Stimulated activated CD4-positive, alpha-beta T cell treated with anti-CD3 and anti-CD28 coated beads, TNF-alpha, amount 100 ng/mL, for 1 hour (primary cell): ENCODE measurements around the gene INPP4B.
"Not testable (repeated sequence)": the region's sequence is repeated elsewhere in the genome, so short reads cannot be mapped to it uniquely, and the experiment has no call there.

Source experiments
- DNase-seq, 3 donors: peaks; one replicate each; pipeline ENCODE4 v3.0.0-alpha.2; 2020; ENCODE audit warnings: low read depth in 3 of 3, low spot score in 1 of 3

The INPP4B gene

DNA sequence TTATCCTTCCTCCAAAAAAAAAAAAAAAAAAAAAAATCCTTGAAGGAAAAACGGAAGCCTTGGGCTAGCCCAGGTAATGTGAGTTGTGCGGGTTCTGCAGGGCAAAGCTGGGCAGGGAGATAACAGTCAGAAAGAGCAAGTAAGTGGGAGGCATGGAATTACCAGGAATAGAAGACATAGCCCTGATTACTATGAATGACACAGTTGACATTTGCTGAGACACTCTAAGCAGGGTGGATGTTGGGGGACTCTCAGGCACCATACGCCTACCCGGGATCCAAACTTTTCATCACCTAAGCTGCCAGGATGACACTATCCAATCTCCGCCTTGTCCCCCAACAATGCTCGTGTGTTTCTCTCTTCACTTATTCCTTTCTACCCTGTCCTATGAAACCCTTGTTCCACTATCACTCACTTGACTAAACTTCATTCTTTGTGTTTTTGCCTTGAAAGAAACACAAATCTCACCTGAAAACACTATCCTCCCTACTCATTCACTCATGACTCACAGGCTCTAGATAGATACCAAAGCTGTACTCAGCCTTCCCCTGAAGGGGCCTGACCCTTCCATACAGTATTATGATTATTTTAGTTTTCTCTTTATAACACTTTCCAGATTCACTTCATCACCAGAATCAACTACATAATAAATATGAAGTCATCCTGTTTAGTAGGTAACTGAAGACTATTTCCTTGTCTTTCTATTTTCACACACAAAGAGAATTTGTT is 158.4 kb downstream of the INPP4B start:
- DNase-seq: no peak

- DNase-seq: no peak
Measured at GRCh38 chr4:142686081-142686480, 160.0 kb downstream of the INPP4B start.

- no peak for DNase-seq
Measured at GRCh38 chr4:142683997-142684396, 162.1 kb downstream of the INPP4B start.

GRCh38 chr4:142683503-142683902 is 162.6 kb downstream of the INPP4B start:
- no peak for DNase-seq

- DNase-seq: no peak
Measured at GRCh38 chr4:142671516-142671915, 174.6 kb downstream of the INPP4B start.

DNA sequence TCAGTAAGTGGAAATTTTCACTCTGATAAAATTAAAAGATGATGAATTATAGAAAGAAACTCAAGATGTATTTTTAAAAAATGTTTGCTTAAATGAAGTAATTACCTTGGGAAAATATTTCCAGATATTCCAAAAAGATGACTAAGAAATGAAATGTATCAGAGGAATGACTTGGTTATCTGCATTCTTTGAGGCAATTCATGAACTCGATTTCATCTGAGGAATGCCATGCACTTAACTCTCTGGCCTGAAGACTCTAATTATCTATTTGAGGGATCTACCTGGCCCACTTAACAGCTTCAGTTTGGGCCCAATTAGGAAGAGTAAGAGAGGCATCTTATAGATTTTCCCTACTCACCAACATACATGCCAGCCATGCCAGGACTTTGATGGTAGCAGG is 182.3 kb downstream of the INPP4B start:
- no peak for DNase-seq

DNA sequence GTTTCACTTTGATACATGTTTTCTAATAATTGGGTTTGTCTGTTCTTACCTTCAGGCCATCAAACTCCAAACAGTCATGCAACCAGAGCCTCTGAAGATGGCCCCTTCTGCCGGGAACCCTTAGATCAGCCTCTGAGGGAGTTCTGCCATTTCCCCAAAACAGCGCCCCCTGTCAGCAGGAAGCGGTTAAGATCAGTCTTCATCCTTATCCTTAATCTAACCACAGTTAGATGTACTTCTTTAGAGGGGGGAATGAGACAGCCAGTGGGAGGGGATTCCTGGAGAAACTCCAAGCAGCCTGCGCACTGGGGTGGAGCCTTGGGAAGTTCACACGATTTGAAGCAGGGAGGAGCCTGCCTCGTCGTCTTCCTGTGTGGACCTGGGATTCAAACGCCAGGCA is 185.4 kb downstream of the INPP4B start:
- DNase-seq: no peak

DNA sequence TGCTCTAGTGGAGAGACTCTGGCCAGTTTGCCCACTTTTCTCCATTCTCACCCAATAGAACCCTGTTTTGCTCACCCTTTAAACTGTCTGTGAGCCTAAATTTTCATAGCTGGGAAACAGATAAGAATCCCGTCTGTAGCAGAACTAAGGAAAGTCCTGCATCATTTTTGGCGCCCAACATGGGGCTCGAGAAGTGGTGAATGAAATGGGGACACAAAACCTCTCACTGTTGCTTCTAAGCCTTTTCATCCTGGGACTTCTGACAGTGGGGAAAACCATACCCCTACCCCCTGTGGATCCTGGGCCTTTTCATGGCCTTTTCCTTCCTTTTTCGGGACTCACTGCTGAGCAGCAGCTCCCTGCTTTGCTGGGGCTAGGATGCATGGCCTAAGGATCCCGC is 189.9 kb downstream of the INPP4B start:
- peak in 1 of 3 donors; percentile 14 for DNase-seq

DNA sequence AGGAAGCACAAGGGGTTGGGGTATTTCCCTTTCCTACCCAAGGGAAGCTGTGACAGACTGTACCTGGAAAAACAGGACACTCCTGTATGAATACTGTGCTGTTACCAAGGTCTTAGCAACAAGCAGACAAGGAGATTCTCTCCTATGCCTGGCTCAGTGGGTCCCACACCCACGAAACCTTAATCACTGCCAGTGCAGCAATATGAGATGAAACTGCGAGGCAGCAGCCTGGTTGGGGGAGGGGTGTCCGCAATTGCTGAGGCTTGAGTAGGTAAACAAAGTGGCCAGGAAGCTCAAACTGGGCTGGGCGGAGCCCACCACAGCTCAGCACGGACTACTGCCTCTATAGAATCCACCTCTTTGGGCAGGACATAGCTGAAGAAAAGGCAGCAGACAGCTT is 197.7 kb downstream of the INPP4B start:
- DNase-seq: no peak

DNA sequence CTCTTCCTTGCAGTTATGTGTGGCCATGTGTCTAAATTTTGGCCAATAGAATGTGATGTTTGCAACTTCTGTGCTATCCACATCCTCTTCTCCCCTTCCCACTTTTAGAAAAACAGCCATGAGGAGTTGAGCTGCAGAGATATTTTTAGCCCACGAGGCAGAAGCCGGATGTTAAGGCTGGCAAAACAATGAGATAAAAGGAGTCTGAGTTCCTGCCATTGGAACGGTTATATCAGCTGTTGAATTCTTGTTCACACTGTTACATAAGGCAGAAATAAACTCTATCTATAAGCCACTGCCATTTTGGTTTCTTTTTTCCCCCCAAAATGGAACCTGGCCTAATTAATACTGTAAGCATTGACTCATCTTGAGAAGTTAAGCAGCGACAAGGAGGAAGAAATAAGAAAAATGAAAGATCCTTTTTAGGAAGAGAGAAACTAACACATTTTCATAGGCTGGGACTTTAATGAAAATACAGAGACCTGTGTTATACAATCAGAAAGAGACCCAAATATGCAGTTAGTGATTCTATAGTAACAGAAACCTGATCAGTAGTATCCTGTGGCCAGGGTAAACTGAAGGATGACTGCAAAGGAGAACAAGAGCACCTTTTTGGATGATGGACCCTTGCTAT is 200.5 kb downstream of the INPP4B start:
- no peak for DNase-seq

GRCh38 chr4:142644628-142645027 is 201.5 kb downstream of the INPP4B start:
- DNase-seq: not testable (repeated sequence)

- no peak for DNase-seq
Measured at GRCh38 chr4:142637614-142638013, 208.5 kb downstream of the INPP4B start.

GRCh38 chr4:142631836-142632235 is 214.3 kb downstream of the INPP4B start:
- DNase-seq: no peak

DNA sequence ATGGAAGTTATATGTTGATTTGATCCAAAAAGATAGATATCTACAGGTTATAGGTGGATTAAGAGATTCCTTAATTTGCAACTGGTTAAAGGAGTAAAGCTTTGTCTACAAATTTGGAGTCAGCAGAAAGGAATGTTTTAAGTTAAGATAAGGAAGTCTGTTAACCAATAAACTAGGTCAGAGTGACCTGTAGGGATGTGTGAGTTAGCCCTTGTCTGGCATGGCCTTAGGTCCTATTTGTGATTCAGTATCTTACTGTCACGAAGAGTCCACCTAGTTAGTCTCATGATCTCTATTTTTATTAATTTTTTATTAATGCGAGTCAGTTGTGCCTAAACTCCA is 230.8 kb downstream of the INPP4B start:
- DNase-seq: no peak

GRCh38 chr4:142614621-142615323 is 231.3 kb downstream of the INPP4B start:
- no peak for DNase-seq

GRCh38 chr4:142607976-142608375 is 238.1 kb downstream of the INPP4B start:
- no peak for DNase-seq

GRCh38 chr4:142600952-142601351 is 245.1 kb downstream of the INPP4B start:
- DNase-seq: no peak

DNA sequence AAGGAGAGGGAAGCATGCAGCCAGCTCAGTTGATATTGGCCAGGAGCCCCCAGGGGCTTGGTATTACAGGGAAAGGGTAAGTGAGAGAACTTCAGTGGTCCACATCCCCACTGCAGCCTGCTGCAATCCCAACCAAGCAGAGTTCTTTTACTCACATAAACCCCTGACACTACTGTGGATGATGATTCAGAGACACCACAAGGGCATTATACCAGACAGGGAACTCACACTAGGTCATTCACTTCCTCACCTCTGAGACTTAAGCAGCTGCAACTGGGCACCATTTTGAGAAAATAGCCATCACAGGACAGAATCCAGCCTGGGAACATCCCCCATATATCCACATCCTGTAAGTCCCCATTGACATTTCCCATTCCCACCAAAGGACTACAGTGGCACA is 248.0 kb downstream of the INPP4B start:
- DNase-seq: no peak

- DNase-seq: no peak
Measured at GRCh38 chr4:142596595-142596994, 249.5 kb downstream of the INPP4B start.

GRCh38 chr4:142596121-142596520 is 250.0 kb downstream of the INPP4B start:
- no peak for DNase-seq

- no peak for DNase-seq
Measured at GRCh38 chr4:142595222-142595871, 250.8 kb downstream of the INPP4B start.

- no peak for DNase-seq
Measured at GRCh38 chr4:142585411-142585810, 260.7 kb downstream of the INPP4B start.
